GM12878 (cell line): ENCODE data around the gene CIAO2A. TPM values are rescaled to one million over a fixed set of nuclear protein-coding genes. Genes with fewer than 3 reads are reported as not detected.

Experiments used
- ATAC-seq: fragments of 200-7000 bp; cut with Tn5 transposase; 3 replicates; pipeline ENCODE4 v1.9.1; 2020; ENCODE audit warnings: mild to moderate bottlenecking, moderate library complexity
- BruUV-seq: library from RNA; stranded (reverse); fragments of 400-500 nt; replicated peaks from 2 replicates; lab custom pipeline; 2021; lab: Mats Ljungman, UMichigan
- CTCF ChIA-PET: fragments of 300-600 bp; sonication (Branson Sonifier 250); formaldehyde crosslinking; extraction: SDS; loops from one replicate; lab custom pipeline; 2021; ENCODE audit warnings: inconsistent platforms; lab: Yijun Ruan, JAX
- POLR2A ChIA-PET: fragments of 350-600 bp; formaldehyde crosslinking; extraction: SDS; loops from one replicate; lab custom pipeline; 2021; ENCODE audit warnings: inconsistent platforms; lab: Charles Lee
- RAD21 ChIA-PET: fragments of 300-600 bp; sonication (Branson Sonifier 250); formaldehyde crosslinking; loops from one replicate; lab custom pipeline; 2023; ENCODE audit warnings: antibody characterized with exemption; ENCODE audit not compliant: unreplicated experiment; lab: Charles Lee
- SMC1A ChIA-PET: fragments of 300-600 bp; sonication (Branson Sonifier 250); formaldehyde crosslinking; loops from one replicate; lab custom pipeline; 2023; ENCODE audit not compliant: unreplicated experiment, uncharacterized antibody; lab: Charles Lee
- DNase-seq: peaks from one replicate; pipeline ENCODE4 v3.0.0-alpha.2; 2011; ENCODE audit warnings: low read depth, low spot score
- FAIRE-seq: peaks from 3 replicates; lab custom pipeline; 2011; peaks lifted over from hg19 to GRCh38; lab: Jason Lieb, UNC
- H2AFZ ChIP-seq: 2 replicates; pipeline ENCODE4 v1.6.0; 2011; ENCODE audit warnings: low read depth, low read length, control low read depth; ENCODE audit not compliant: control insufficient read depth
- H3K27ac ChIP-seq: 2 replicates; pipeline ENCODE4 v1.5.1; 2011; ENCODE audit warnings: control low read depth; ENCODE audit not compliant: control insufficient read depth, insufficient read depth
- H3K27me3 ChIP-seq, 2 experiments: replicated peaks in 1 of 2; 2 replicates each; pipeline versions ENCODE4 v1.6.0 to v1.6.1; 2011; ENCODE audit warnings: low read length in 1 of 2; ENCODE audit not compliant: control insufficient read depth in 2 of 2, insufficient read depth in 2 of 2
- H3K36me3 ChIP-seq, 2 experiments: 2 replicates each; pipeline ENCODE4 v1.5.1; 2011; ENCODE audit warnings: low read length in 1 of 2; ENCODE audit not compliant: control insufficient read depth in 2 of 2, insufficient read depth in 2 of 2
- H3K4me1 ChIP-seq: 2 replicates; pipeline ENCODE4 v1.6.1; 2011; ENCODE audit warnings: mild to moderate bottlenecking, low read length, moderate library complexity, mixed read lengths; ENCODE audit not compliant: control insufficient read depth, insufficient read depth
- H3K4me2 ChIP-seq: 2 replicates; pipeline ENCODE4 v1.6.0; 2011; ENCODE audit warnings: control low read depth; ENCODE audit not compliant: control insufficient read depth, insufficient read depth
- H3K4me3 ChIP-seq: fragments of 200-600 bp; sonication (generic); 2 replicates; pipeline ENCODE4 v1.5.1; 2016
- H3K79me2 ChIP-seq: 2 replicates; pipeline ENCODE4 v1.6.0; 2011; ENCODE audit warnings: low read length; ENCODE audit not compliant: control insufficient read depth, insufficient read depth
- H3K9ac ChIP-seq: 2 replicates; pipeline ENCODE4 v1.8.0; 2011; ENCODE audit warnings: low read length, control low read depth, mixed read lengths; ENCODE audit not compliant: control insufficient read depth, insufficient read depth
- H3K9me3 ChIP-seq: replicated peaks from 3 replicates; pipeline ENCODE4 v1.5.1; 2011; ENCODE audit warnings: mild to moderate bottlenecking, low read length; ENCODE audit not compliant: control insufficient read depth, insufficient read depth
- H4K20me1 ChIP-seq: 2 replicates; pipeline ENCODE4 v1.6.0; 2011; ENCODE audit not compliant: control insufficient read depth, insufficient read depth
- DPF2 ChIP-seq: fragments of 450-650 bp; IDR thresholded peaks from 2 replicates; pipeline ENCODE4 v1.6.1; 2017; ENCODE audit warnings: mild to moderate bottlenecking
- GABPA ChIP-seq: IDR thresholded peaks from 2 replicates; pipeline ENCODE4 v1.6.1; 2014; ENCODE audit warnings: antibody characterized with exemption, low read depth, mild to moderate bottlenecking, inconsistent platforms
- NBN ChIP-seq: fragments of 450-650 bp; IDR thresholded peaks from 2 replicates; pipeline ENCODE4 v1.6.1; 2016
- RELA ChIP-seq: fragments of 450-650 bp; IDR thresholded peaks from 2 replicates; pipeline ENCODE4 v1.8.0; 2014; ENCODE audit warnings: borderline replicate concordance; ENCODE audit not compliant: partially characterized antibody
- ZZZ3 ChIP-seq: IDR thresholded peaks from 2 replicates; pipeline ENCODE4 v1.6.1; 2011; ENCODE audit warnings: low read depth; ENCODE audit not compliant: control insufficient read depth, insufficient read length
- WGBS: methylation state at CpG from one replicate; pipeline ENCODE4 v1.1.6; 2016; ENCODE audit warnings: low lambda C conversion rate; ENCODE audit not compliant: insufficient replicate concordance, insufficient coverage; ENCODE audit errors: missing lambda C conversion rate; 5-methylcytosine and 5-hydroxymethylcytosine counted together
- in situ Hi-C: fragments of 300-500 bp; cut with MboI; formaldehyde crosslinking; loops from 9 replicates; pipeline ENCODE4 v1.14.3; 2018; ENCODE audit warnings: mixed read lengths
- intact Hi-C: fragments of 100-400 bp; cut with micrococcal nuclease; formaldehyde crosslinking; loops from one replicate; pipeline ENCODE4 v1.14.2; 2022; ENCODE audit not compliant: unreplicated experiment
- polyA plus RNA-seq, 11 experiments: library from polyadenylated mRNA; depleted of rRNA in 4 of 11; unstranded in 6 of 11; stranded (reverse) in 5 of 11; fragments of >200 nt; fragmentation: Nextera tagmentation in 4 of 11; fragmentation: Illumina TruSeq in 1 of 11; extraction: Ambion mirVana in 4 of 11; extraction: Trizol in 1 of 11; gene quantifications; 1 replicate in 1 of 11; 2 replicates in 10 of 11; pipeline versions ENCODE4 v1.2.1 to v1.2.3, GENCODE V29; 2011 to 2016; ENCODE audit warnings: inconsistent platforms in 2 of 11, missing spikeins in 2 of 11, low read depth in 1 of 11
- total RNA-seq, 4 experiments: library from RNA; depleted of rRNA in 3 of 4; stranded (reverse); fragments of >200 nt in 3 of 4; fragmentation: Illumina TruSeq in 1 of 4; extraction: Trizol in 1 of 4; gene quantifications; 2 replicates each; pipeline versions ENCODE4 v1.2.1 to v1.2.3, GENCODE V29; 2013 to 2021
- TF ChIP-seq, protein P1 (sequence below): fragments of 450-650 bp; IDR thresholded peaks from 2 replicates; pipeline ENCODE4 v1.6.1; 2014; ENCODE audit warnings: mild to moderate bottlenecking
- TF ChIP-seq, protein P2 (sequence below): IDR thresholded peaks from 2 replicates; pipeline ENCODE4 v1.6.1; 2011; ENCODE audit warnings: mild to moderate bottlenecking, low read depth, low read length, moderate library complexity; ENCODE audit not compliant: insufficient replicate concordance

Gene CIAO2A
- total and polyA plus RNA-seq, 10 of the 15 experiments (the other 5 are each of a cell fraction or from before 2014, with no cell fraction given) = 94.5 to 400 (median 204) TPM

DNA sequence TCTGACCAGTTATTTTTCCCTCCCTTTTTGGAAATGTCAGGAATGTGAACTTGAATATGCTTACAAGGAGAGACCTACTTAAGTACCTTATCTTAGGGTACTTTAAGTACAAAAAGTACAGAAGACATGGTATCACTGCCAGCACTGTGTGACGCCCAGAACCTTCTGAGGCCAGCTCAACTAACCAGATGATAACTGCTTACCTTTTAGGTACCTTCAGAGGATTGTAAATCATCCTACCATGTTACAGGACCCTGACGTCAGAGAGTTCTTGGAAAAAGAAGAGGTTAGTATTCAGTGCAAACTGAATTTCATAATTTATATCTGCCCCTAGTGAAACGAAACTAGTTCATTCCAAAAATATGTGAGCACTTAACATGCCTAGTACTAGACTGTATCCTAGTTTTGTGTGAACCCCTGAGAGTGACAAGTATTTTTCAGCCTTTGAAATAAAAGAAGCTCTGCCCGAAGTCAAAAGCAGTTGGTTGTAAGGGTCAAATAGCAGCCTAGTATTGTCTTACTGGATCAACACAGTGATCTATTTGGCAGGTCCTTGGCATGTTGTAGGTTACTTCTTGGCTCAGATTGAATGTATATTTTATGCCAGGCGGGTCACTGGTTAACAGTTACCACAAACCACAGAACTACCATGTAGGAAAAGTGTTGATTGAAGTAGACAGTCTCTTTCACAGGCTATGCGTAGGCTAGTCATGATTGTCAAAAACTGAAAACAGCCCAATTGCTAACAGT lies 34.1 kb upstream of the CIAO2A start:
- Histone ChIP-seq H4K20me1 (no peaks in the 10 kb centered on the region), H2AFZ (no peak overlapping the region), H3K79me2 (no peaks in the 10 kb centered on the region), H3K9ac (no peak overlapping the region), H3K36me3 (peaks cover 23 to 48% of the 10 kb centered on the region in 2 experiments), H3K4me2 (no peak overlapping the region), H3K27me3 (no peaks in the 10 kb centered on the region), H3K9me3 (no peaks in the 10 kb centered on the region; the same call in 2 of the 3 replicates), H3K4me3 (no peak overlapping the region), H3K4me1 (no peaks in the 10 kb centered on the region), H3K27ac (no peak overlapping the region)
- in situ Hi-C loops (no loop called here), intact Hi-C loops (no loop called here)
- SMC1A ChIA-PET = no interaction called here
- no peak for FAIRE-seq
- CTCF ChIA-PET = no interaction called here
- TF ChIP-seq RELA (no peak), NBN (no peak), ZZZ3 (no peak), GABPA (no peak), DPF2 (no peak)
- TF ChIP-seq, protein P1, sequence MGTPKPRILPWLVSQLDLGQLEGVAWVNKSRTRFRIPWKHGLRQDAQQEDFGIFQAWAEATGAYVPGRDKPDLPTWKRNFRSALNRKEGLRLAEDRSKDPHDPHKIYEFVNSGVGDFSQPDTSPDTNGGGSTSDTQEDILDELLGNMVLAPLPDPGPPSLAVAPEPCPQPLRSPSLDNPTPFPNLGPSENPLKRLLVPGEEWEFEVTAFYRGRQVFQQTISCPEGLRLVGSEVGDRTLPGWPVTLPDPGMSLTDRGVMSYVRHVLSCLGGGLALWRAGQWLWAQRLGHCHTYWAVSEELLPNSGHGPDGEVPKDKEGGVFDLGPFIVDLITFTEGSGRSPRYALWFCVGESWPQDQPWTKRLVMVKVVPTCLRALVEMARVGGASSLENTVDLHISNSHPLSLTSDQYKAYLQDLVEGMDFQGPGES = no peak
- TF ChIP-seq, protein P2, sequence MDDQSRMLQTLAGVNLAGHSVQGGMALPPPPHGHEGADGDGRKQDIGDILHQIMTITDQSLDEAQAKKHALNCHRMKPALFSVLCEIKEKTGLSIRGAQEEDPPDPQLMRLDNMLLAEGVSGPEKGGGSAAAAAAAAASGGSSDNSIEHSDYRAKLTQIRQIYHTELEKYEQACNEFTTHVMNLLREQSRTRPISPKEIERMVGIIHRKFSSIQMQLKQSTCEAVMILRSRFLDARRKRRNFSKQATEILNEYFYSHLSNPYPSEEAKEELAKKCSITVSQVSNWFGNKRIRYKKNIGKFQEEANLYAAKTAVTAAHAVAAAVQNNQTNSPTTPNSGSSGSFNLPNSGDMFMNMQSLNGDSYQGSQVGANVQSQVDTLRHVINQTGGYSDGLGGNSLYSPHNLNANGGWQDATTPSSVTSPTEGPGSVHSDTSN = no peak
- no peak for DNase-seq
- RAD21 ChIA-PET = no interaction called here
- no peak for ATAC-seq
- POLR2A ChIA-PET = no interaction called here
- WGBS = 80% methylated on average over 6 of the region's 6 CpGs
- no TSS peak for BruUV-seq
